SK-N-SH treated with all-trans-retinoic acid at 6 μM for 48 hours (cell line): ENCODE results near the gene C15orf62.

Experiments used
- BACH2 ChIP-seq: fragments of 250-450 bp; sonication (Bioruptor Pico); IDR thresholded peaks from 2 replicates; pipeline ENCODE4 v1.9.0; 2021; ENCODE audit warnings: mild to moderate bottlenecking, borderline replicate concordance
- CSDC2 ChIP-seq: fragments of 250-450 bp; sonication (Bioruptor Pico); IDR thresholded peaks from 2 replicates; pipeline ENCODE4 v1.5.0; 2020; ENCODE audit warnings: mild to moderate bottlenecking, moderate library complexity
- ESRRG ChIP-seq: fragments of 250-450 bp; sonication (Bioruptor Pico); IDR thresholded peaks from 2 replicates; pipeline ENCODE4 v1.6.1; 2021; ENCODE audit warnings: mild to moderate bottlenecking
- OSR1 ChIP-seq: fragments of 250-450 bp; sonication (Bioruptor Pico); IDR thresholded peaks from 2 replicates; pipeline ENCODE4 v1.8.0; 2022; ENCODE audit warnings: moderate library complexity, mild to moderate bottlenecking, inconsistent platforms
- PPARA ChIP-seq: fragments of 250-450 bp; sonication (Bioruptor Pico); IDR thresholded peaks from 2 replicates; pipeline ENCODE4 v1.5.0; 2020; ENCODE audit warnings: mild to moderate bottlenecking, borderline replicate concordance
- RARB ChIP-seq: fragments of 250-450 bp; sonication (Bioruptor Pico); IDR thresholded peaks from 2 replicates; pipeline ENCODE4 v1.8.0; 2021; ENCODE audit warnings: mild to moderate bottlenecking, moderate library complexity
- TCF4 ChIP-seq: fragments of 250-450 bp; sonication (Bioruptor Pico); IDR thresholded peaks from 2 replicates; pipeline ENCODE4 v1.8.0; 2021; ENCODE audit warnings: mild to moderate bottlenecking, moderate library complexity, borderline replicate concordance
- TOX ChIP-seq: fragments of 250-450 bp; sonication (Bioruptor Pico); IDR thresholded peaks from 2 replicates; pipeline ENCODE4 v1.8.0; 2021; ENCODE audit warnings: mild to moderate bottlenecking, moderate library complexity, borderline replicate concordance
- TF ChIP-seq, protein P1 (sequence below): fragments of 250-450 bp; sonication (Bioruptor Pico); IDR thresholded peaks from 2 replicates; pipeline ENCODE4 v1.5.1; 2021; ENCODE audit warnings: mild to moderate bottlenecking, moderate library complexity

DNA sequence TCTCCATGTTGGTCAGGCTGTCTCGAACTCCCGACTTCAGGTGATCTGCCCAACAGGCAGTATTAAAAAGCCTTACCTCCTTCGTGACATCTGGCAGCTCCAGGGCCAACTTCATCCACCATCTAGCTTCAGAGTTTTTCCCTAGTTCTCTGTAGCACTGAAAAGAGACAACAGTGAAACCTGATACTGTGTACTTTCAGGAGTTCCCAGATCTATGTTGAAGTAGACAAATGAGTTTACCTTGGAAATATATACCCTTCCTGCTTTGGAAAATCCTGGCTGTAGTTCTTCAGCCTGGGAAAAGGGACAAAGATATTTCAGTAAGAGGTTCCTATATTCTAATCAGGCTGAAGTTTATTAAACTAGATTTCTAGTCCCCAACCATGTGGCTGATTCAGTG, 32.7 kb upstream of the C15orf62 start:
- TF ChIP-seq TOX, result no peak
- TF ChIP-seq, protein P1, sequence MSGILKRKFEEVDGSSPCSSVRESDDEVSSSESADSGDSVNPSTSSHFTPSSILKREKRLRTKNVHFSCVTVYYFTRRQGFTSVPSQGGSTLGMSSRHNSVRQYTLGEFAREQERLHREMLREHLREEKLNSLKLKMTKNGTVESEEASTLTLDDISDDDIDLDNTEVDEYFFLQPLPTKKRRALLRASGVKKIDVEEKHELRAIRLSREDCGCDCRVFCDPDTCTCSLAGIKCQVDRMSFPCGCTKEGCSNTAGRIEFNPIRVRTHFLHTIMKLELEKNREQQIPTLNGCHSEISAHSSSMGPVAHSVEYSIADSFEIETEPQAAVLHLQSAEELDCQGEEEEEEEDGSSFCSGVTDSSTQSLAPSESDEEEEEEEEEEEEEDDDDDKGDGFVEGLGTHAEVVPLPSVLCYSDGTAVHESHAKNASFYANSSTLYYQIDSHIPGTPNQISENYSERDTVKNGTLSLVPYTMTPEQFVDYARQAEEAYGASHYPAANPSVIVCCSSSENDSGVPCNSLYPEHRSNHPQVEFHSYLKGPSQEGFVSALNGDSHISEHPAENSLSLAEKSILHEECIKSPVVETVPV (CRISPR knock-in tag), result no peak
- TF ChIP-seq ESRRG (CRISPR knock-in tag), result no peak
- no peak for TF ChIP-seq BACH2 (CRISPR knock-in tag)
- no peak for TF ChIP-seq RARB (CRISPR knock-in tag)
- TF ChIP-seq OSR1 (CRISPR knock-in tag), result no peak
- no peak for TF ChIP-seq TCF4
- TF ChIP-seq CSDC2, result no peak
- TF ChIP-seq PPARA (CRISPR knock-in tag), result no peak
